Activated CD4-positive, alpha-beta T cell treated with anti-CD3 and anti-CD28 coated beads for 1 hour (primary cell): Measurements from ENCODE around the gene PDE6G.
"Not testable (repeated sequence)": the region's sequence is repeated elsewhere in the genome, so short reads cannot be mapped to it uniquely, and the experiment has no call there.

Experiments used
- DNase-seq: peaks from one replicate; pipeline ENCODE4 v3.0.0-alpha.2; 2020

Gene PDE6G

GRCh38 chr17:81630274-81630673 is 26.1 kb downstream of the PDE6G start:
- no peak for DNase-seq

GRCh38 chr17:81621494-81622130 is 34.7 kb downstream of the PDE6G start:
- no peak for DNase-seq

- not testable (repeated sequence) for DNase-seq
Measured at GRCh38 chr17:81618307-81618706, 38.0 kb downstream of the PDE6G start.

- DNase-seq = no peak
Measured at GRCh38 chr17:81616877-81617276, 39.5 kb downstream of the PDE6G start.

GRCh38 chr17:81615401-81615930 is 40.9 kb downstream of the PDE6G start:
- no peak for DNase-seq

GRCh38 chr17:81612172-81612970 is 44.0 kb downstream of the PDE6G start:
- no peak for DNase-seq

- no peak for DNase-seq
Measured at GRCh38 chr17:81609541-81610311, 46.6 kb downstream of the PDE6G start.

GRCh38 chr17:81608605-81609004 is 47.7 kb downstream of the PDE6G start:
- no peak for DNase-seq

GRCh38 chr17:81608082-81608481 is 48.3 kb downstream of the PDE6G start:
- no peak for DNase-seq

GRCh38 chr17:81607431-81607830 is 48.9 kb downstream of the PDE6G start:
- no peak for DNase-seq

- DNase-seq = no peak
Measured at GRCh38 chr17:81603846-81604610, 52.3 kb downstream of the PDE6G start.

GRCh38 chr17:81601525-81602120 is 54.7 kb downstream of the PDE6G start:
- no peak for DNase-seq
